CD14-positive monocyte (primary cell): ENCODE measurements around the gene BASP1. TPM values are rescaled to one million over a fixed set of nuclear protein-coding genes. Genes with fewer than 3 reads are reported as not detected.
A peak's percentile ranks its signal among the peaks of the same experiment; 100 is the strongest.

ENCODE experiments used
- DNase-seq, 3 donors: peaks; one replicate each; pipeline ENCODE4 v3.0.0-alpha.2; 2011 to 2022
- H2AFZ ChIP-seq: 2 replicates; pipeline ENCODE4 v1.6.0; 2012; ENCODE audit warnings: mild to moderate bottlenecking, low read depth, low read length, inconsistent platforms; ENCODE audit not compliant: insufficient read depth, poor library complexity, severe bottlenecking
- H3K27ac ChIP-seq, 2 donors: 1 replicate in 1 of 2; 2 replicates in 1 of 2; pipeline ENCODE4 v1.5.1; 2012 to 2013; ENCODE audit warnings: low read length in 2 of 2, control low read depth in 1 of 2, inconsistent platforms in 1 of 2, low read depth in 1 of 2, mild to moderate bottlenecking in 1 of 2
- H3K27me3 ChIP-seq, 2 donors: one replicate each; pipeline versions ENCODE4 v1.6.0 to v1.6.1; 2011 to 2013; ENCODE audit warnings: low read length in 2 of 2; ENCODE audit not compliant: control insufficient read depth in 2 of 2, insufficient read depth in 2 of 2
- H3K36me3 ChIP-seq, 2 donors: replicated peaks in 1 of 2; 1 replicate in 1 of 2; 2 replicates in 1 of 2; pipeline versions ENCODE4 v1.5.1 to v1.6.1; 2012 to 2013; ENCODE audit warnings: low read length in 2 of 2, control low read depth in 1 of 2, inconsistent platforms in 1 of 2, mild to moderate bottlenecking in 1 of 2; ENCODE audit not compliant: insufficient read depth in 2 of 2, control insufficient read depth in 1 of 2
- H3K4me1 ChIP-seq, 2 donors: 1 replicate in 1 of 2; 2 replicates in 1 of 2; pipeline versions ENCODE4 v1.5.1 to v1.6.1; 2012 to 2013; ENCODE audit warnings: low read length in 2 of 2, control low read depth in 1 of 2, inconsistent platforms in 1 of 2, mild to moderate bottlenecking in 1 of 2, moderate library complexity in 1 of 2; ENCODE audit not compliant: insufficient read depth in 2 of 2, control insufficient read depth in 1 of 2
- H3K4me2 ChIP-seq: replicated peaks from 2 replicates; pipeline ENCODE3; 2012; ENCODE audit warnings: low read length, moderate library complexity, mild to moderate bottlenecking; ENCODE audit not compliant: poor library complexity, severe bottlenecking; ENCODE audit errors: extremely low read depth
- H3K4me3 ChIP-seq, 3 experiments: fragments of 200-600 bp in 1 of 3; sonication (generic) in 1 of 3; replicated peaks in 1 of 3; 1 replicate in 2 of 3; 2 replicates in 1 of 3; pipeline ENCODE4 v1.5.1; 2011 to 2013; ENCODE audit warnings: low read length in 3 of 3, mild to moderate bottlenecking in 3 of 3, control low read depth in 2 of 3, low read depth in 2 of 3, inconsistent platforms in 1 of 3, moderate library complexity in 1 of 3
- H3K79me2 ChIP-seq: 2 replicates; pipeline ENCODE4 v1.6.0; 2012; ENCODE audit warnings: mild to moderate bottlenecking, control low read depth, inconsistent platforms, low read length, moderate library complexity; ENCODE audit not compliant: insufficient read depth
- H3K9ac ChIP-seq: 2 replicates; pipeline ENCODE4 v1.6.0; 2017; ENCODE audit warnings: low read length, mild to moderate bottlenecking; ENCODE audit not compliant: insufficient read depth, poor library complexity, severe bottlenecking
- H3K9me3 ChIP-seq, 2 donors: replicated peaks in 1 of 2; 1 replicate in 1 of 2; 2 replicates in 1 of 2; pipeline versions ENCODE4 v1.5.1 to v1.6.1; 2012 to 2013; ENCODE audit warnings: low read length in 2 of 2, control low read depth in 1 of 2; ENCODE audit not compliant: control insufficient read depth in 1 of 2, insufficient read depth in 1 of 2
- H4K20me1 ChIP-seq: 2 replicates; pipeline ENCODE4 v1.6.0; 2012; ENCODE audit warnings: mild to moderate bottlenecking, low read length, control low read depth, moderate library complexity; ENCODE audit not compliant: insufficient read depth
- H3K27ac Mint-ChIP-seq, 7 donors: one replicate each; pipeline ENCODE4 v1.8.0; 2020; ENCODE audit warnings: mild to moderate bottlenecking in 7 of 7, mixed read lengths in 7 of 7, moderate library complexity in 6 of 7, inconsistent platforms in 2 of 7
- H3K27me3 Mint-ChIP-seq, 3 donors: one replicate each; pipeline ENCODE4 v1.8.0; 2021 to 2022; ENCODE audit warnings: low read depth in 3 of 3, mild to moderate bottlenecking in 3 of 3, mixed read lengths in 3 of 3, moderate library complexity in 3 of 3, inconsistent platforms in 1 of 3
- H3K36me3 Mint-ChIP-seq, 2 donors: one replicate each; pipeline ENCODE4 v1.8.0; 2020; ENCODE audit warnings: mixed read lengths in 2 of 2, inconsistent platforms in 1 of 2, mild to moderate bottlenecking in 1 of 2
- H3K4me1 Mint-ChIP-seq: one replicate; pipeline ENCODE4 v1.8.0; 2020; ENCODE audit warnings: mild to moderate bottlenecking, mixed read lengths
- H3K4me3 Mint-ChIP-seq, 2 donors: one replicate each; pipeline ENCODE4 v1.8.0; 2020; ENCODE audit warnings: mild to moderate bottlenecking in 2 of 2, mixed read lengths in 2 of 2, moderate library complexity in 1 of 2
- H3K9me3 Mint-ChIP-seq, 7 donors: one replicate each; pipeline ENCODE4 v1.8.0; 2020 to 2022; ENCODE audit warnings: mixed read lengths in 7 of 7, mild to moderate bottlenecking in 6 of 7, moderate library complexity in 6 of 7, inconsistent platforms in 2 of 7
- WGBS: methylation state at CpG from one replicate; pipeline ENCODE4 v1.1.5; 2013; ENCODE audit warnings: missing lambda C conversion rate; ENCODE audit not compliant: insufficient coverage; 5-methylcytosine and 5-hydroxymethylcytosine counted together
- intact Hi-C, 2 donors: fragments of 100-400 bp; cut with micrococcal nuclease; formaldehyde crosslinking; loops; one replicate each; pipeline versions ENCODE4 v1.15.0 to v1.15.1; 2023
- polyA plus RNA-seq, 3 donors: library from polyadenylated mRNA; depleted of rRNA in 1 of 3; unstranded in 2 of 3; stranded (reverse) in 1 of 3; fragments of 300-500 nt in 2 of 3; fragments of >200 nt in 1 of 3; fragmentation: Illumina TruSeq in 2 of 3; gene quantifications; 1 replicate in 2 of 3; 2 replicates in 1 of 3; pipeline ENCODE4 v1.2.3, GENCODE V29; 2012 to 2021
- TF ChIP-seq, protein P1 (sequence below): fragments of 200-600 bp; IDR thresholded peaks from one replicate; pipeline ENCODE4 v1.8.0; 2022; ENCODE audit warnings: antibody characterized with exemption, mild to moderate bottlenecking

The BASP1 gene
- polyA plus RNA-seq, 3 donors, result 23.7 to 61.6 (median 36.6) TPM

DNA sequence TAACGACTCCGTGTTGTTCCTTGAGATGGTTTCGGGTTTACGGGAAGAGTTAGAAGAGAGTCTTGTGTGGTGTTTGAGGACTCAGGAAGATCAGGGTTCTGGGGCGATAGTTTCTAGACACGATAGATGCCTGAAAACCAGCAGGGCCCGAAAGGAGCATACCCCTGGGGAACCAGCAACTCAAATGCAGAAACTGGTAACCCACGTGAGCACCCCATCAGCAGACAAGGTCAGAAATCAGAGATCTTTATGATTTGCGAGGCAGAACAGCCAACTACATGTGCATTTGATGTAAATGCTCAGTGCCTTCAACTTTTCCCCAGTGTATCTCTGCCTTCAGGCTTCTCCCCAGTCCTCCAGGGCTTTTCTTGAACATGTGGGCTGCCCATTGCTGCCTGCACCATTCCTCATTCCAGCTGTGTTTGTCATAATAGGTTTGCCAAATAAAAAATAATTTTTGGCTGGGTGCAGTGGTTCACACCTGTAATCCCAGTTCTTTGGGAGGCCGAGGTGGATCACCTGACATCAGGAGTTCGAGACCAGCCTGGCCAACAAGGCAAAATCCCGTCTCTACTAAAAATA is 75.1 kb downstream of the BASP1 start:
- H3K4me2 ChIP-seq, result no peak overlapping the region
- no peak for DNase-seq
- no peaks in the 10 kb centered on the region for H3K36me3 ChIP-seq
- intact Hi-C loops, result no loop called here
- H3K9me3 ChIP-seq, result no peaks in the 10 kb centered on the region
- WGBS, result 99% methylated on average over 9 of the region's 12 CpGs
- no peak overlapping the region for H3K27ac Mint-ChIP-seq
- H3K27ac ChIP-seq, result no peak overlapping the region
- H3K4me3 ChIP-seq, result no peak overlapping the region
- no peak overlapping the region for H3K9ac ChIP-seq
- H4K20me1 ChIP-seq, result no peaks in the 10 kb centered on the region
- no peaks in the 10 kb centered on the region for H3K36me3 Mint-ChIP-seq
- H3K79me2 ChIP-seq, result no peaks in the 10 kb centered on the region
- TF ChIP-seq, protein P1, sequence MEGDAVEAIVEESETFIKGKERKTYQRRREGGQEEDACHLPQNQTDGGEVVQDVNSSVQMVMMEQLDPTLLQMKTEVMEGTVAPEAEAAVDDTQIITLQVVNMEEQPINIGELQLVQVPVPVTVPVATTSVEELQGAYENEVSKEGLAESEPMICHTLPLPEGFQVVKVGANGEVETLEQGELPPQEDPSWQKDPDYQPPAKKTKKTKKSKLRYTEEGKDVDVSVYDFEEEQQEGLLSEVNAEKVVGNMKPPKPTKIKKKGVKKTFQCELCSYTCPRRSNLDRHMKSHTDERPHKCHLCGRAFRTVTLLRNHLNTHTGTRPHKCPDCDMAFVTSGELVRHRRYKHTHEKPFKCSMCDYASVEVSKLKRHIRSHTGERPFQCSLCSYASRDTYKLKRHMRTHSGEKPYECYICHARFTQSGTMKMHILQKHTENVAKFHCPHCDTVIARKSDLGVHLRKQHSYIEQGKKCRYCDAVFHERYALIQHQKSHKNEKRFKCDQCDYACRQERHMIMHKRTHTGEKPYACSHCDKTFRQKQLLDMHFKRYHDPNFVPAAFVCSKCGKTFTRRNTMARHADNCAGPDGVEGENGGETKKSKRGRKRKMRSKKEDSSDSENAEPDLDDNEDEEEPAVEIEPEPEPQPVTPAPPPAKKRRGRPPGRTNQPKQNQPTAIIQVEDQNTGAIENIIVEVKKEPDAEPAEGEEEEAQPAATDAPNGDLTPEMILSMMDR, result no peak
- H3K4me3 Mint-ChIP-seq, result no peak overlapping the region
- H2AFZ ChIP-seq, result no peak overlapping the region
- peaks cover 2 to 3% (median 2%) of the 10 kb centered on the region in 3 donors for H3K27me3 Mint-ChIP-seq
- no peaks in the 10 kb centered on the region for H3K27me3 ChIP-seq
- peaks cover 4% of the 10 kb centered on the region for H3K4me1 Mint-ChIP-seq
- H3K4me1 ChIP-seq, result no peaks in the 10 kb centered on the region
- peaks cover 0 to 11% (median 6%) of the 10 kb centered on the region in 7 donors for H3K9me3 Mint-ChIP-seq

GRCh38 chr5:17294639-17295311 is 77.3 kb downstream of the BASP1 start:
- no peaks in the 10 kb centered on the region for H3K36me3 Mint-ChIP-seq
- intact Hi-C loops, result no loop called here

More at GRCh38 chr5:17294639-17295311, 77.3 kb downstream of the BASP1 start:
- H3K4me1 Mint-ChIP-seq, result peaks cover 4% of the 10 kb centered on the region
- Histone ChIP-seq H3K4me1 (no peaks in the 10 kb centered on the region), H3K27me3 (no peaks in the 10 kb centered on the region), H3K4me3 (no peak overlapping the region), H3K79me2 (no peaks in the 10 kb centered on the region), H3K27ac (no peak overlapping the region), H3K9ac (no peak overlapping the region), H3K36me3 (no peaks in the 10 kb centered on the region), H3K9me3 (no peaks in the 10 kb centered on the region), H2AFZ (no peak overlapping the region), H4K20me1 (no peaks in the 10 kb centered on the region), H3K4me2 (no peak overlapping the region)
- H3K9me3 Mint-ChIP-seq, result peaks cover 0 to 6% (median 2%) of the 10 kb centered on the region in 7 donors
- no peak overlapping the region for H3K4me3 Mint-ChIP-seq
- DNase-seq, result no peak
- TF ChIP-seq, protein P1, result no peak
- peak overlapping the region in 1 of 7 donors; percentile 59 for H3K27ac Mint-ChIP-seq
- peaks cover 0 to 2% (median 2%) of the 10 kb centered on the region in 3 donors for H3K27me3 Mint-ChIP-seq
- 100% methylated on average over 2 of the region's 8 CpGs for WGBS
